ENCODE measurements around the gene MYH9. TPM values are rescaled to one million over a fixed set of nuclear protein-coding genes. Genes with fewer than 3 reads are reported as not detected.

MYH9 gene
- total RNA-seq = 100 to 1,000 TPM; 624 to 679 TPM

DNA sequence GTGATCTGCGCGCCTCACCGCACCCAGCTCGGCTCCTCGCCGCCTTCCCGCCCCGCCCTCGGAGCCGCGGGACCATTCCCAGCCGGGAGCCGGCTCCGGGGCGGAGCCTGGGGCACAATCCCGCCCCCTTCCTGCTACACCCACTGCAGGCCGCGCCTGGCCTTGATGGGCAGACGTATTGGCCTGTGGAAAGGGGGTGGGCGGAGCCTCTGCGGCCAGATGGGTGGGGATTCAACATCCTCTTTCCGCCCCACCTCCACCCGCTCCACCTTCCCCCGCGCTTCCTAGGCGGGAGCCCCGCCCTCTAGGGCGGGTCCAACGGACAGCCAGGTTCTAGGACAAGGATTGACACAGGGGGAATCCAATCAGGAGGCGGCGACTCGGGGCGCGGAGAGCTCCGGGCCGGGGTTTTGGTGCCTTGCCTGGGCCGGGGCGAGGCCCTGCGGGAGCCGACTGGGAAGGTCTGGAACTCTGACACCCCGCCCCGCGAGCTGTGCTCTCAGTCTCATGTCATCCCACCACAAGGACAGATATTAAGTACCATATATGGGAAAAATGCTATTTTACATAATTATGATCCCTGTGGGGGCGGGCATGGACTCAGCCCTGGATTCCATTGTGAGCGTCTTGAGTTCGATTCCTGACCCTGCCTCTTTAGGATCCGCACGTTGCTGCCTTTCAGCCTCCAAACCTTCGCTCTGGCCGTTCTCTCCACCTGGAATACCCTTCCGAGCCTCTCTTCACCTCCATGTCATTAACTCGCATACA is at the start of gene MYH9:
MYH9 (minus strand) TSS at position 9 of the 768 bp plus-strand sequence. CDS start 38,731 bp downstream, outside the sequence.
- TF ChIP-seq CTCF (IDR thresholded peaks at IDR 0.05) = no peak
- ATAC-seq = peak; percentile 84
- ChIA-PET CTCF (interaction anchor here (0.7 to 1.8 kb wide), 4 partner anchors 11 to 99 kb away, joined by 3 to 10 read pairs (median 4); no protein-coding TSS in a partner anchor), POLR2A (interaction anchor here (0.5 to 42.1 kb wide), 8 partner anchors 10 to 93 kb away, joined by 3 to 1125 read pairs (median 6); partner anchors contain the start of gene TXN2)
- DNase-seq = peak; percentile 100
- Mint-ChIP-seq H3K36me3 (ENCODE audit: low read depth) (peaks cover 35% of the 10 kb centered on the region), H3K27me3 (no peaks in the 10 kb centered on the region), H3K9me3 (no peaks in the 10 kb centered on the region), H3K4me3 (peak within 1 kb of the TSS; percentile 92), H3K4me1 (ENCODE audit: low read depth) (peaks cover 25% of the 10 kb centered on the region), H3K27ac (peak within 1 kb of the TSS; percentile 96)
- intact Hi-C loops (cut with micrococcal nuclease) = no loop called here

DNA sequence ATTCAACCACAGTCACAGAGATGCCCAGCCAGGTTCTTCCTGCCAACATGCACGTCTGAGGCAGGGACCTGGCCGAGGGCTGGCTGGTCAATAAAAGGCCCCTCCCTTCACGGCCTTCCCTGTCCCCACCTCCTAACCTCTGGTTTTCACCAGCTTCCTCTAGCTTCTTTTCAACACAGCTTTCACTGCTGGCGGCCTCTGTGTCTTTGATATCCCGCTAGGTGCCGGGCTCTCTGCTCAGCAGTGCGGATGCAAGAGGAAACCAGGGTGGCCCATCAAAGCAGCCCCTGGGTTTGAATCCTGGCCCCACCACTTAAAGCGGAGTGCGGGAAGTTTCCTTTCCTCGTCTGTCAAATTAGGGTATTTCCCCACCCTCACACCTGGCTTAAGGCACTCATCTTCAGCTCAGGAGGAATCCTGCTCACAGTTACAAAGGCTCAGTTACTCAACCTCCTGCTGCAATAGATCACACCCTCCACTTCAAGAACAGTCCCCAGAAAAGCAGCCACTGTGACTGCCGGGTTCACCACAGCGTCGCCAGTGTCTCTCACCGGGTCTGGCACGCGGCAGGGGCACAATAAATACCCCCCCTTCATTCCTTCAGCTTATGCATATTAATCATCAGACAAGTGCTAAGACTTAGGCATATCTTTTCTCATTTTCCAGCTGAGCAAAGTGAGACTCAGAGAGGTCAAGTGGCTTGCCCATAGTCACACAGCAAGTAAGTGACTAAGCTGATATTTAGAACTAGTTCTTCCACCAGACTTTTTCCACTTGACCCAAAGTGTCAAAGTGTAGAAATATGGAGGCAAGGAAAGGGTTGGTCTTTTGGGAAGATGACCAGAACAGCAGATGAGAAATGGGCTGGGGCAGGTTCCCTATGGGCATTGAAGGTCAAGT is 48.0 kb upstream of the MYH9 start:
- peak; percentile 80 for DNase-seq

GRCh38 chr22:36433318-36434231 is 45.8 kb upstream of the MYH9 start:
- peak overlapping the region; percentile 34 for H3K27ac Mint-ChIP-seq
- H3K27me3 Mint-ChIP-seq = no peaks in the 10 kb centered on the region
- no peaks in the 10 kb centered on the region for H3K9me3 Mint-ChIP-seq
- POLR2A ChIA-PET = interaction anchor here (0.7 to 2.3 kb wide), 2 partner anchors 13 to 37 kb away, joined by 3 to 7 read pairs; no protein-coding TSS in a partner anchor
- no peak overlapping the region for H3K4me3 Mint-ChIP-seq
- no peaks in the 10 kb centered on the region for H3K36me3 Mint-ChIP-seq (ENCODE audit: low read depth)
- peaks cover 33% of the 10 kb centered on the region for H3K4me1 Mint-ChIP-seq (ENCODE audit: low read depth)
- no peak for ATAC-seq
- CTCF ChIA-PET = no interaction called here
- intact Hi-C loops (cut with micrococcal nuclease) = loop anchor here (2.0 kb wide), 1 partner anchor 75 kb away; no protein-coding TSS in a partner anchor
- no peak for DNase-seq
- TF ChIP-seq CTCF (IDR thresholded peaks at IDR 0.05) = no peak

More for the DNA sequence above, 48.0 kb upstream of the MYH9 start:
- peak; percentile 84 for ATAC-seq
- TF ChIP-seq CTCF (IDR thresholded peaks at IDR 0.05) = no peak
- ChIA-PET CTCF (interaction anchor here (0.8 to 2.1 kb wide), 8 partner anchors 11 to 59 kb away, joined by 3 to 5 read pairs (median 4); no protein-coding TSS in a partner anchor), POLR2A (interaction anchor here (0.6 to 2.3 kb wide), 11 partner anchors 13 to 1240 kb away, joined by 3 to 10 read pairs (median 4); partner anchors contain the start of genes LGALS1 and MYH9)
- Mint-ChIP-seq H3K4me3 (peak overlapping the region; percentile 35), H3K4me1 (ENCODE audit: low read depth) (peaks cover 47% of the 10 kb centered on the region), H3K27me3 (no peaks in the 10 kb centered on the region), H3K36me3 (ENCODE audit: low read depth) (no peaks in the 10 kb centered on the region), H3K27ac (peak overlapping the region; percentile 93), H3K9me3 (no peaks in the 10 kb centered on the region)
- intact Hi-C loops (cut with micrococcal nuclease) = loop anchor here (2.0 kb wide), 1 partner anchor 77 kb away; no protein-coding TSS in a partner anchor

GRCh38 chr22:36432592-36433317 is 45.0 kb upstream of the MYH9 start:
- ATAC-seq = no peak
- CTCF ChIA-PET = no interaction called here
- intact Hi-C loops (cut with micrococcal nuclease) = no loop called here

More at GRCh38 chr22:36432592-36433317, 45.0 kb upstream of the MYH9 start:
- DNase-seq = no peak
- Mint-ChIP-seq H3K27me3 (no peaks in the 10 kb centered on the region), H3K4me1 (ENCODE audit: low read depth) (peaks cover 33% of the 10 kb centered on the region), H3K9me3 (no peaks in the 10 kb centered on the region), H3K36me3 (ENCODE audit: low read depth) (no peaks in the 10 kb centered on the region), H3K4me3 (no peak overlapping the region), H3K27ac (no peak overlapping the region)
- TF ChIP-seq CTCF (IDR thresholded peaks at IDR 0.05) = no peak
- POLR2A ChIA-PET = interaction anchor here (0.7 kb wide), 1 partner anchor 36 kb away, joined by 3 read pairs; no protein-coding TSS in a partner anchor
